Right ventricle myocardium inferior (tissue), 1 donor: ENCODE measurements around the gene DLG2. TPM values are rescaled to one million over a fixed set of nuclear protein-coding genes. Genes with fewer than 3 reads are reported as not detected.

ENCODE experiments used
- ATAC-seq: fragments of 200-7000 bp; cut with Tn5 transposase; one replicate; pipeline ENCODE4 v1.9.1; 2020; ENCODE audit warnings: mild to moderate bottlenecking, moderate library complexity
- DNase-seq: peaks from one replicate; pipeline ENCODE4 v3.0.0; 2021; ENCODE audit errors: missing footprints
- intact Hi-C: fragments of 100-400 bp; cut with DNase I; formaldehyde crosslinking; loops from one replicate; pipeline ENCODE4 v1.11.0; 2022
- total RNA-seq: library from RNA; stranded (reverse); fragmentation: NEBNext Ultra II Directional; extraction: Animal tissue kit (Norgen Biotek cat#: 25700); gene quantifications from one replicate; pipeline ENCODE4 v1.2.1, GENCODE V29; 2021
- donor health status: DM: no; HTN: yes; CAD: no; lungs with severe emphysema.

DLG2 gene
- total RNA-seq, 1 donor from 2014 or later: 5.7 TPM

DNA sequence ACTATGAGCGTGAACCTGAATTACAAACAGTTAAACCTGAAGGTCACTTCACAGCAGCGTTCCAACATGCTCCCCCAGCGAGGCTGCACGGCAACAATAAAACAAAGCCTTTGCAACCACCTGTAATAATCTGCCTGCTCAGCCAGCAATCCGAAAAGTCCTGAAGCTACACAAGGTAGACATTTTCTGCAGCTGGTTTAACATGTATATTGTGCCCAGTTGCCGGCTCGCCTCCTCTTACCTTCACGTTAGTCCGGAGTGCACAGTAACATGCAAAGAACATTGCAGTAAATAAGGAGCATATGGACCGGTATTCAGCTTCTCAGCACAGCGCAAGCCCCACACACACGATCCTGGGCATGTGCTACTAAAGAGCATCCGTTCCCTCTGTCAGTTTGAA is 704.3 kb downstream of the DLG2 start:
- DNase-seq: no peak
- ATAC-seq: peak; percentile 56
- intact Hi-C loops: loop anchor here (10.0 kb wide), 1 partner anchor 138 kb away; no protein-coding TSS in a partner anchor

DNA sequence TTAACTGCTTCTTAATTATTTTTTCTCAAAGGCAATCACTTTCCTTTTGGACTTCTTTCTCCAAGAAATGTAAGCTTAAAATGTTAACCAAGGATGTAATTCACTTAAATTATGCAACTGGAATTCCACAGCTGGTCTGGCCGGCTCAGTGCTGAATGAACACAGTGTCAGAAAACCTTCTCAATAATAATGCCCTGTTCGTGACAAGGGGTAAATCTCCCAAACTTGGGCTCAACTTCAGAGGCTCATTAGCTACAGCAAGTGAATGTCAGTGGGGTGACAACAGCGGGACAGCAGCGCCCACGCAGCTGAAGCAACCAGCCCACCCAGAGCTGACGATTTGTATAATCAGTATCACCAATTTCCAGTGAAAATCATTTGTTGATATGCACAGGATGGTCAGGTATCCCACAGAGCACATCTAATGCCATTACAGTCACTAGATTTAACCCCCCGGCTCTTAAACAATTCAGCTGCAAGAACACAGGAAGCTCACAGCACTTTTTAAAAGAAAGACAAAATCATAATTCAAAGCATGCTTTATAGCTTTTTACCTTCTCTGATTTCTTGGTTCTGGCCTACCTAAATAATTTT is 704.8 kb downstream of the DLG2 start:
- intact Hi-C loops: loop anchor here (10.0 kb wide), 1 partner anchor 138 kb away; no protein-coding TSS in a partner anchor
- DNase-seq: no peak
- ATAC-seq: no peak

GRCh38 chr11:84914511-84914910 is 712.6 kb downstream of the DLG2 start:
- DNase-seq: no peak
- ATAC-seq: no peak
- intact Hi-C loops: no loop called here

- DNase-seq: no peak
- intact Hi-C loops: no loop called here
- no peak for ATAC-seq
Measured at GRCh38 chr11:84909740-84910139, 717.4 kb downstream of the DLG2 start.

- intact Hi-C loops: no loop called here
- ATAC-seq (no peak), DNase-seq (no peak)
Measured at GRCh38 chr11:84906995-84907394, 720.1 kb downstream of the DLG2 start.

- DNase-seq (no peak), ATAC-seq (no peak)
- intact Hi-C loops: no loop called here
Measured at GRCh38 chr11:84905411-84905810, 721.7 kb downstream of the DLG2 start.

GRCh38 chr11:84902445-84902844 is 724.7 kb downstream of the DLG2 start:
- ATAC-seq (peak; percentile 94), DNase-seq (no peak)
- intact Hi-C loops: no loop called here

- intact Hi-C loops: no loop called here
- peak; percentile 65 for ATAC-seq
- DNase-seq: no peak
Measured at GRCh38 chr11:84901991-84902390, 725.2 kb downstream of the DLG2 start.

DNA sequence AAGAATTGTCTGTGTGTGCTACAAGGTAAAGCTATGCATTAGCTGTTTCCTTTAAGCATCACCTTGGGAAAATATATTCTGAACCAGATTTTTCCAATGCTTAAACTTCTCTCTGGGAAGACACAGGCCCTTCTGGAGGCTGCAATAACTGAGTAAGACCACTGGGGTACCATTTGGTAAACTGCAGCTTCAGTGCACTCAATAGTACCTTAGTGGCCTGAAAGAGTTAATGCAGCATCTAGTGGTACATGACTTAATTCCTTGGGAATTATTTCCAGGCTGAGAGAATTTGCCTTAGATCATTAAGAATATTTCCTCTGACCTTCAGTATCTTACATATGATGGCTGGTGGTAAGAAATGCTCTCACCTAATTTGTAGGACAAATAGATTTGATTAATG is 727.4 kb downstream of the DLG2 start:
- DNase-seq (no peak), ATAC-seq (no peak)
- intact Hi-C loops: no loop called here

DNA sequence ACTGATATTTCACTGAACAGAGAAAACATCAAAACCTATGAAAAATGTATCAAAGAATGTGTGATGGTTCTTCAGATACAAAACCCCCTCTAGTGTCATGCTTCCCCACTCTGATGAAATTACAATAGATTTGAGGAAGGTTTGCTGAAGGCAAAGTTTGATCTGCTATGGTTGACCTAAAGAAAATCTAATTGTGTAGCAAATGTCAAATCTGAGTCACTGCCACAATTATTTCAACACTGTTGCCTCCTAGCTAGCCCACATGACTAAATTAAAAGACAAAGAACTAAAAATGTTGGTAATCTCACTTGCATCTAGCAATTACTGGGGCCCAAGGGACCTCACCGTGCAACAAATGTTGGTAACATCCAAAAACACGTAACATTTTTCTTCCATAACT is 728.0 kb downstream of the DLG2 start:
- intact Hi-C loops: no loop called here
- no peak for DNase-seq

DNA sequence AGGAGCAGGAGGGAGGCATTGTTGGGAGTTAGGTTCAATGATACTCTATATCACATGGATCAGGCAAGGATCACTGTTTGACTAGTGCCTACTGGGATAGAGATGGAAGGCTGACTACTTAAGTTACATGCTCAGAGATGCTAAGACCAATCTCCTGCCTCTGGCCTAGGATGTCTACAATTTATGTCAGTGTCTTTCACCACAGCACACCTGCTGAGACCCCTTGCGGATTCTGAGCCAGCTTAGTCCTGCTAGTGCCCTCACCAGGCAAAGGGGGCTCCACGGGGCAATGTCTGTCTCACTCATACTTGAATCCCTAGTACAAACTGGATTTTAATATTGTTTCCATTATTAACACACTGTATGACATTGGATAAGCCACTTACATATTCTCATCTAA is 732.5 kb downstream of the DLG2 start:
- ATAC-seq (no peak), DNase-seq (no peak)
- intact Hi-C loops: no loop called here

More for the DNA sequence above, 728.0 kb downstream of the DLG2 start:
- ATAC-seq: no peak

GRCh38 chr11:84890676-84891075 is 736.5 kb downstream of the DLG2 start:
- intact Hi-C loops: no loop called here
- no peak for DNase-seq
- ATAC-seq: no peak

- ATAC-seq: no peak
- intact Hi-C loops: no loop called here
- DNase-seq: no peak
Measured at GRCh38 chr11:84889556-84889955, 737.6 kb downstream of the DLG2 start.

DNA sequence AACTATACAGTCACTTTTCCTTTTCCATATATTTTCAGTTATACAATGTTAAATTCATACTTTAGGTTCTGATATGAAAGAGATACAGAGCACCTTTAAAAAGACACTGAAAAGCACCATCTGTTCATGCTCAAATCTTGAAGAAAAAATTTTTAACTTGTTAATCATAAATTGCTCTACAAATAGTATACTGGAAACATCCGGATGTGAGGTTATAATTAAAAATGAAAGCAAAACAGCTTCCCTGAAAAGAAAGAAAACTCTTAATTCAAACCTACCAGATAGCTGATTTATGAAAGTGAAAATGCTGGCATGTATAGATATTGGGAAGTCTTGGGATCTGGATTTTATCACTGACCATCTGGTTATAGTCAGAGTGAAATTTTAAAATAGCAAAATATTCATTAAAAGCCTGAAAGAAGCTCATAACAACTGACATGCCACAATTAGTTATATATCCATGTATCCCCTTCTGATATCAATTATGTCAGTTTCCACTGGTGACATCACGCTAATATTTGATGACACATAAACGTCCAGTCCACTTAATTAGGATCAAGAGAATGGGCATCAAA is 740.0 kb downstream of the DLG2 start:
- ATAC-seq: no peak
- intact Hi-C loops: no loop called here

GRCh38 chr11:84886344-84886743 is 740.8 kb downstream of the DLG2 start:
- intact Hi-C loops: no loop called here
- peak; percentile 68 for ATAC-seq

More for the DNA sequence above, 740.0 kb downstream of the DLG2 start:
- DNase-seq: no peak

GRCh38 chr11:84884836-84885235 is 742.3 kb downstream of the DLG2 start:
- no peak for ATAC-seq
- intact Hi-C loops: no loop called here
- no peak for DNase-seq

More at GRCh38 chr11:84886344-84886743, 740.8 kb downstream of the DLG2 start:
- no peak for DNase-seq

DNA sequence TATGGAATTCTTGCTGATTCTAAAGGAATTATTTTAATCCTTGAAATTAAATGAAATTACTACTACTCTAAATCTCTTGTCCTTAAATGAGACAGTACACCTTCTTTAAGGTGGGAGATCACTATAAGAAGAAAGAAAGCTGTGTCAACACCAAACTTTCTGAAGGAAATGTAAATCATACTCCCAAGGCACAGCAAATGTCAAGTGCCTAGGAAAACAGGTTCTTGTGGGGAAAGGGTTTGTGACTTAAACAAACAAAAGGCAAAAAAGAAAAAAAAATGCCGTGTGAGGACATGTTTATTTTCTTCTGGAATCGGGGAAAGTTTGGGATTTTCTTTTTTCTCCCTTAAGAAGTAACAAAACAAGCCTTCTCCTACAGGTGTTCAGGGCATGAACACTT is 745.1 kb downstream of the DLG2 start:
- DNase-seq (no peak), ATAC-seq (no peak)
- intact Hi-C loops: no loop called here

- ATAC-seq: no peak
- intact Hi-C loops: no loop called here
- DNase-seq: no peak
Measured at GRCh38 chr11:84871116-84871515, 756.0 kb downstream of the DLG2 start.

DNA sequence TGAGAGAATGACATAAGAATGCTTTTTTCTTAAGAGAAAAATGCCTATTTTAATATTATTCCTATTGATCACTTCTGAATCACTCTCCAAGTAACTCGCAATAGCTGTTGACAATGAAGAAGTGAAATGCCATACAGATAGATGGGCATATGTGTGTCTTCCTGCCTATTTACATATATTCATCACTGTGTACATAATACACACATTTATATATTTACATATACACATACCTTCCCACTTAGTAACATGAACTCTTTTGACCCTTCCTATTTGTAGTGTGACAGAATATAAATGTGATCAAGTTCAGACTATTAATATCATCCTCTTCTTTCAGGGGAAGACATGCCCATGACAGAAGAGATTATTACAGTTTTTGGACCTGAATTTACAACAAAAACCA is 756.7 kb downstream of the DLG2 start:
- DNase-seq (no peak), ATAC-seq (no peak)
- intact Hi-C loops: no loop called here

- no peak for DNase-seq
- intact Hi-C loops: no loop called here
- ATAC-seq: no peak
Measured at GRCh38 chr11:84866922-84867321, 760.2 kb downstream of the DLG2 start.
